Activated naive CD4-positive, alpha-beta T cell treated with anti-CD3 and anti-CD28 coated beads, Interleukin-2, amount 10 ng/mL, durations not matched to agents 7 days and 5 days (primary cell): ENCODE data around the gene RPH3AL.
"Not testable (repeated sequence)": the region's sequence is repeated elsewhere in the genome, so short reads cannot be mapped to it uniquely, and the experiment has no call there.

Source experiments
- CTCF ChIA-PET: fragments of 350-600 bp; sonication (Branson Sonifier 250); formaldehyde crosslinking; loops from one replicate; lab custom pipeline; 2021; ENCODE audit warnings: antibody characterized with exemption; lab: Charles Lee
- DNase-seq: peaks from one replicate; pipeline ENCODE4 v3.0.0-alpha.2; 2020
- H3K27ac Mint-ChIP-seq: one replicate; pipeline ENCODE4 v1.8.0; 2021; ENCODE audit warnings: mild to moderate bottlenecking, moderate library complexity, mixed read lengths
- H3K27me3 Mint-ChIP-seq: one replicate; pipeline ENCODE4 v1.8.0; 2021; ENCODE audit warnings: mild to moderate bottlenecking, mixed read lengths
- H3K36me3 Mint-ChIP-seq: one replicate; pipeline ENCODE4 v1.8.0; 2021; ENCODE audit warnings: mixed read lengths
- H3K4me1 Mint-ChIP-seq: one replicate; pipeline ENCODE4 v1.8.0; 2021; ENCODE audit warnings: mixed read lengths
- H3K4me3 Mint-ChIP-seq: one replicate; pipeline ENCODE4 v1.8.0; 2021; ENCODE audit warnings: mild to moderate bottlenecking, moderate library complexity, mixed read lengths
- H3K9me3 Mint-ChIP-seq: one replicate; pipeline ENCODE4 v1.8.0; 2021; ENCODE audit warnings: mixed read lengths

The RPH3AL gene

DNA sequence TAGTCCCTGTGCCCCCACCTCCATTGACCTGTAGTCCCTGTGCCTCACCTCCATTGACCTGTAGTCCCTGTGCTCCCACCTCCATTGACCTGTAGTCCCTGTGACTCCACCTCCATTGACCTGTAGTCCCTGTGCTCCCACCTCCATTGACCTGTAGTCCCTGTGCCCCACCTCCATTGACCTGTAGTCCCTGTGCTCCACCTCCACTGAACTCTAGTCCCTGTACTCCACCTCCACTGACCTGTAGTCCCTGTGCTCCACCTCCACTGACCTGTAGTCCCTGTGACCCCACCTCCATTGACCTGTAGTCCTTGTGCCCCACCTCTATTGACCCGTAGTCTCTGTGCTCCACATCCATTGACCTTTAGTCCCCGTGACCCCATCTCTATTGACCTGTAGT lies 37.2 kb downstream of the RPH3AL start:
- DNase-seq, H3K4me3 Mint-ChIP-seq, H3K36me3 Mint-ChIP-seq, H3K27me3 Mint-ChIP-seq, CTCF ChIA-PET, H3K27ac Mint-ChIP-seq, H3K4me1 Mint-ChIP-seq: not testable (repeated sequence)
- H3K9me3 Mint-ChIP-seq: peaks cover 26% of the 10 kb centered on the region

DNA sequence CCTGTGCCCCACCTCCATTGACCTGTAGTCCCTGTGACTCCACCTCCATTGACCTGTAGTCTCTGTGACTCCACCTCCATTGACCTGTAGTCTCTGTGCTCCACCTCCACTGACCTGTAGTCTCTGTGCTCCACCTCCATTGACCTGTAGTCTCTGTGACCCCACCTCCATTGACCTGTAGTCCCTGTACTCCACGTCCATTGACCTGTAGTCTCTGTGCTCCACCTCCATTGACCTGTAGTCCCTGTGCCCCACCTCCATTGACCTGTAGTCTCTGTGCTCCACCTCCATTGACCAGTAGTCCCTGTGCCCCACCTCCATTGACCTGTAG lies 38.0 kb downstream of the RPH3AL start:
- CTCF ChIA-PET, H3K27ac Mint-ChIP-seq, DNase-seq, H3K27me3 Mint-ChIP-seq, H3K4me1 Mint-ChIP-seq, H3K36me3 Mint-ChIP-seq, H3K4me3 Mint-ChIP-seq: not testable (repeated sequence)
- peaks cover 26% of the 10 kb centered on the region for H3K9me3 Mint-ChIP-seq

DNA sequence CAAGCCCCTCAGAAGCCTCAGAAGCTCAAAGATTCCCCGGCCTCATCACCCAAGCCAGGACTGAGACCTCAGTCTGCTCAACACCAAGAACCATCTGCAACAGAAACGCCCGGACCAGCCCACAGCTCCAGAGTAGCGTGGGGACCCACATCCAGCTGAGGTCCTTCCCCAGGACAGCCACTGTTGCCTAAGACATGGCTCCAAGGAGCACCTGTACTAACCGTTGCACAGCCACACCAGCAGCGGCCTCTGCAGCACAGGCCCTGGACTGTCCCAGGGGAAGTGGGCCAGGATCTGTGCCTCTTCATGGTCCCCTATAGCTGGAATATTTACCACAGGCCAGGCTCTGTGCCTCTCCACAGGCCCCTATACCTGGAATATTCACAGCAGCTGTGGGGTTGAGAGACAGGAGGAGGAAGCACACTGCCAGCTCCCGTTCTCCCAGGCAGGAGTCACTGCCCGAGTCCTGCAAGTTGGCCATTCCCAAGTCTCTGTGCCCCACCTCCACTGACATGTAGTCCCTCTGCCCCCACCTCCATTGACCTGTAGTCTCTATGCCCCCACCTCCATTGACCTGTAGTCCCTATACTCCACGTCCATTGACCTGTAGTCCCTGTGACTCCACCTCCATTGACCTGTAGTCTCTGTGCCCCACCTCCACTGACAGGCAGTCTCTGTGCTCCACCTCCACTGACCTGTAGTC lies 38.5 kb downstream of the RPH3AL start:
- no peak overlapping the region for H3K4me3 Mint-ChIP-seq
- no peaks in the 10 kb centered on the region for H3K27me3 Mint-ChIP-seq
- DNase-seq: no peak
- CTCF ChIA-PET: no interaction called here
- H3K27ac Mint-ChIP-seq: no peak overlapping the region
- H3K36me3 Mint-ChIP-seq: no peaks in the 10 kb centered on the region
- H3K9me3 Mint-ChIP-seq: peaks cover 26% of the 10 kb centered on the region
- no peaks in the 10 kb centered on the region for H3K4me1 Mint-ChIP-seq

DNA sequence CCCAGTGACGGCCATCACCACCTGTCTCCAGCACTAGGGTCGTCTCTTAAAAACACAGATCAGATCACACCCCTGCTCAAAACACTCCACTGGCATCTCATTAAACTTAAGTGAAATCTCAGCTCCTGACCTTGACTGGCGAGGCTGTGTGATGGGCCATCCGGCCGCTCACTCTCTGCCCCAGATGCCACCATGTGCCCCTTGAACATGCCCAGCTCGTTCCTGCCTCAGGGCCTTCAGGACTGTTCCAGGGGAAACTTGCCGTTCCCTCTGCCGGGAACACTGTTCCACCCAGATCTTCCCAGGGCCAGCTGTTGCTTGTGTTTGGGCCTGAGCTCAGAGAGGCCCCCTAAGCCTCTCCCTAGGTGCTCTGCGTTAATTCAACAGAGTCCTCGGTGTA lies 39.4 kb downstream of the RPH3AL start:
- no peak overlapping the region for H3K4me3 Mint-ChIP-seq
- CTCF ChIA-PET: no interaction called here
- no peaks in the 10 kb centered on the region for H3K27me3 Mint-ChIP-seq
- H3K9me3 Mint-ChIP-seq: peaks cover 26% of the 10 kb centered on the region
- no peak for DNase-seq
- no peak overlapping the region for H3K27ac Mint-ChIP-seq
- H3K4me1 Mint-ChIP-seq: no peaks in the 10 kb centered on the region
- no peaks in the 10 kb centered on the region for H3K36me3 Mint-ChIP-seq

DNA sequence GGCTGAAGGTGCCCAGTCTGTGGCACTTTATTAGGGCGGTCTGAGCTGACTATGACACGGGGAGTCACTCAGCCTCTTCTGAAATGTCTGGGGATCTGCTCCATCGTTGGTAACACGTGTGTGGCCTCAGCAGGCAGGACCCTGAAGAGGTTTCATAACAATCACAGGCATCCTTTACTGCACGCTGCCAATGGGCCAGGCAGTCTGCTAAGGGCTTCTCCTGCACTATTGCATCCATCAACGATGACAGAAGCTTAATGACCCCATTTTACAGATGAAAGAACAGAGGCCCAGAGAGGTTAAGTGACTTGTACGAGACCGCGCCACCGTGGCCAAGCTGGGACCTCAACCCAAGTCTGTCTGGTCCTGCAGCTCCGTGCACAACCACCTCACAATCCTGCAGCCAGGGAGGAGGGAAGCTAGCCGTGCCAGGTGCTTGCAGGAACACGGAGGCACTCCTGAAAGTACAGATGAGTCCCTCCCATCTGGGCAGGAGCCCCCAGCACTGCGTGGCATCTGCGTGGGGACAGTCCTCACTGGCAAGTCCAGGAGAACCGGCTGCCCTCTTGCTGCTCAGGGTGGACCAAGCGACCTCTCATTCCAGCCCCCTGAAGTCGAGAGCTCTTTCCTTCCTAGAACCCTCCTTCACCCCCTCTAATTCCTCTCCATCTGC lies 40.0 kb downstream of the RPH3AL start:
- CTCF ChIA-PET: no interaction called here
- H3K9me3 Mint-ChIP-seq: peaks cover 26% of the 10 kb centered on the region
- no peak overlapping the region for H3K27ac Mint-ChIP-seq
- DNase-seq: no peak
- H3K27me3 Mint-ChIP-seq: no peaks in the 10 kb centered on the region
- no peak overlapping the region for H3K4me3 Mint-ChIP-seq
- H3K36me3 Mint-ChIP-seq: no peaks in the 10 kb centered on the region
- no peaks in the 10 kb centered on the region for H3K4me1 Mint-ChIP-seq

DNA sequence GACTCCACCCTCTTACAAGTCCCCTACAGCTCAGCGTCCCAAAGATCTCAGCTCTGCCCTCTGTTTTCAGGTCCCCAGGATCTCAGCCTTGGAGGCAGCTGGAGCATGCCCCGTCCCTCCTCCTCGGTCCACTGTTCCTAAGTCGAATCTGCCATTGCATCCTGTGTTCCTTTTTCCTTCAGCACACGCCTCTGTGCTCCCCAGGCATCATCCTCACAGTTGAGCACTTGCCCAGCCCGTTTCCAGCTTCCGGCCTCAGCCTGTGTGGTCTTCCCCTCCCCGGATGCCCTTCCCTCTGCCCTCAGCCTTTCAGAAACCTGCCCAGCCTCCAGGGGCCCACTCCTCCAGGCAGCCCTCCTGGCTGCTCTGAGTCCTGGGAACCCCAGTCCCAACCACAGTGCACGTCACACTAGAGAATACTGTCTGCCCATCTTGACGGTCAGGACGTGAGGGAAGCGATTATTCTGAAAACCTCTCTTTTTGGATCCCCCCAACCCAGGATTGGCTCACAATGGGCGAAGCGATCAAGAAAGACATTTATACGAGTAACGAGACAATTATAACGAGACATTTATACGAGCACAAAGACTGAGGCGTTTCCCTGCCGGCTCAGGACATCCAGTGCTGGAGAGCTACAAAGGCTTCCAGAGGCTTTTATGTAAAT lies 41.4 kb downstream of the RPH3AL start:
- Mint-ChIP-seq H3K36me3 (no peaks in the 10 kb centered on the region), H3K4me3 (no peak overlapping the region), H3K27me3 (no peaks in the 10 kb centered on the region), H3K4me1 (no peaks in the 10 kb centered on the region), H3K9me3 (peaks cover 16% of the 10 kb centered on the region), H3K27ac (no peak overlapping the region)
- CTCF ChIA-PET: no interaction called here
- no peak for DNase-seq

DNA sequence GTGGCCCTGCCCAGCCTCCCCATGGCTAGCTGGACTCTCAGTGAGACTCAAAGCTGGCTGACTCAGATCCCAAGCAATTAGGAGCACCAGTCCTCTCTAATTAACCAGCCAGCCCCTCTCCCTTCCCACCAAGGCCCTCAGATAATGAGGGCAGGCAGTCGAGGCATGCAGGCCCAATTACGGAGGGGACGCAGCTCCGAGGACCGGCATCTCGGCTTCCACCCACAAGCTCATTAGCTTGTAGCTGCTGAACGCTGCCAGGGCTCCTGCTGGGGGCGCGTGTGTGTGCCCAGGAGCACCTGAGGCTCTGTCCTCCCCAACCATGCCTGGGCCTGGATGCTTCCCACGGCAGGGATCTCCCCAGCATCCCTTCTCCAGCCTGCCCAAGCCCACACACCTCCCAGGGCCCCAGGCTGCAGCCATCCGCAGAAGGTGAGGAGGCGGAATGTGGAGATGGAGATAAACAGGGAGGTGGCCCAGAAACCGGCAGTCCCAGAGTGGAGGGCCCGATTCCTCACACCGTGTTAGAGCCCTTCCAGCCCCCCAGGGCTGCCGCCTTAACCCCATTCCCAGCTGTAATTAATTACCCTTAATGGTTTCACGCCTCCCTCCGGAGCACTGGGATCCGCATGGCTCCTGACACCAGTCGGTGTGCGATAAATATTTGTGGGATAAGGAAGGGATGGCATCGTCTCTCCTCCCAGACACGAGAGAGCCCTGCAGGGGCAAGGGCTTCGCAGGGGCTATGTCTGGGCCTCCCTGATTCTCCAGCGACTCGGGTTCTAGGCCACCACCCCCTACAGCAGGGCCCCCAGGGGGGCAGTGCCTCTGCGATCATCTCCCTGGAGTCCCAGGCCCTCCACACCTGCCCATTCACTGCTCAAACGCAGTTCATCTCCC lies 42.2 kb downstream of the RPH3AL start:
- no peak overlapping the region for H3K4me3 Mint-ChIP-seq
- H3K27me3 Mint-ChIP-seq: no peaks in the 10 kb centered on the region
- H3K9me3 Mint-ChIP-seq: peaks cover 7% of the 10 kb centered on the region
- no peak for DNase-seq
- CTCF ChIA-PET: no interaction called here
- no peaks in the 10 kb centered on the region for H3K36me3 Mint-ChIP-seq
- H3K27ac Mint-ChIP-seq: no peak overlapping the region
- H3K4me1 Mint-ChIP-seq: no peaks in the 10 kb centered on the region

DNA sequence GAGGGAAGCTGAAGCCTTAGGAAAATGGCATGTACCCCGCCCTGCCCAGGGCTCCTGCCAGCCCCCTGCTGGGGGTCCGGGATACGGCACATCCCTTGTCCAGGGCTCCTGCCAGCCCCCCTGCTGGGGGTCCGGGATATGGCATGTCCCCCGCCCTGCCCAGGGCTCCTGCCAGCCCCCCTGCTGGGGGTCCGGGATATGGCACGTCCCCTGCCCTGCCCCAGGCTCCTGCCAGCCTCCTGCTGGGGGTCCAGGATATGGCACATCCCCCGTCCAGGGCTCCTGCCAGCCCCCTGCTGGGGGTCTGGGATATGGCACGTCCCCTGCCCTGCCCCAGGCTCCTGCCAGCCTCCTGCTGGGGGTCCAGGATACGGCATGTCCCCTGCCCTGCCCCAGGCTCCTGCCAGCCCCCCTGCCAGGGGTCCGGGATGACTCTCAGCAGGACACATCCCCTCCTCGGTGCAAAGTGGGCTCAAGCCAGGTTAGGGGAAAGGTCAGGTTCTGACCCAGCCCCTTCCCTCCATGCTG lies 43.2 kb downstream of the RPH3AL start:
- peaks cover 1% of the 10 kb centered on the region for H3K9me3 Mint-ChIP-seq
- H3K4me3 Mint-ChIP-seq: no peak overlapping the region
- H3K36me3 Mint-ChIP-seq: no peaks in the 10 kb centered on the region
- no peak for DNase-seq
- H3K27ac Mint-ChIP-seq: no peak overlapping the region
- CTCF ChIA-PET: interaction anchor here (0.7 kb wide), 1 partner anchor 920 kb away, joined by 3 read pairs; no protein-coding TSS in a partner anchor
- H3K27me3 Mint-ChIP-seq: peaks cover 2% of the 10 kb centered on the region
- no peaks in the 10 kb centered on the region for H3K4me1 Mint-ChIP-seq

DNA sequence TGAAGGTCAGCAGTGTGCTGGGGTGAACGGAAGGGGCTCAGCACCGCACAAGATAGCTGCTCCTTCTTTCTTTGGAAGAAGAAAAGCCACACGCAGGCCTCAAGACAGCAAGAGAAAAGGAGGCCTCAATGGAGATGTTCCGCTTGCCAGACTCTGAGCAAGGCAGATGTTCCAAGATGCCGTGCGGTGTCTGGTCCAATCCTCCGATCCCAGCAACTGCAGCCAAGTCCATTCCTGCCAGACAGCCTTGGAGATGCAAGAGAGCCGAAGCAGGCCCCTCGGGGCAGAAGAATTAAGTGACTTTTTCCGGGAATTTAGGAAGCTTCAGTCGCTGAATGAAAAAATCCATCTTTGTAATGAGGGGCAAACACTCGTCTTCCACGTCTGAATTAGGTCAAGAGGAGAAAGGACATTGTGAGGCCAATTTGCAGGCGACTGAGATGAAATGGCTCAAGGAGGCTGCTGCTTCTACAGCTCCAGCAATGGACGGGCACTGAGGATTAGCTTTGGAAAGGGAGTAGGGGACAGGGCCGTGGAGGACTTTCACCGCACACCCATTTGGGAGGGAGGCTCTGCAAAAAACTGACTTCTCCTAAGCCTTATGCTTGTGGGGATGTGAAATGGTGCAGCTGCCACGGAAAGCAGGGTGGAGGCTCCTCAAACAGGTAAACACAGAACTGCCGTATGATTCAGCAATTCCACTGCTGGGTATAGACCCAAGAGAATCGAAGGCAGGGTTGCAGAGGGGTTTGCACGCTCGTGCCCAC lies 44.7 kb downstream of the RPH3AL start:
- no peak for DNase-seq
- no peak overlapping the region for H3K27ac Mint-ChIP-seq
- peaks cover 8% of the 10 kb centered on the region for H3K27me3 Mint-ChIP-seq
- H3K9me3 Mint-ChIP-seq: no peaks in the 10 kb centered on the region
- no peaks in the 10 kb centered on the region for H3K4me1 Mint-ChIP-seq
- CTCF ChIA-PET: interaction anchor here (1.3 kb wide), 1 partner anchor 15 kb away, joined by 3 read pairs; no protein-coding TSS in a partner anchor
- H3K4me3 Mint-ChIP-seq: no peak overlapping the region
- no peaks in the 10 kb centered on the region for H3K36me3 Mint-ChIP-seq

DNA sequence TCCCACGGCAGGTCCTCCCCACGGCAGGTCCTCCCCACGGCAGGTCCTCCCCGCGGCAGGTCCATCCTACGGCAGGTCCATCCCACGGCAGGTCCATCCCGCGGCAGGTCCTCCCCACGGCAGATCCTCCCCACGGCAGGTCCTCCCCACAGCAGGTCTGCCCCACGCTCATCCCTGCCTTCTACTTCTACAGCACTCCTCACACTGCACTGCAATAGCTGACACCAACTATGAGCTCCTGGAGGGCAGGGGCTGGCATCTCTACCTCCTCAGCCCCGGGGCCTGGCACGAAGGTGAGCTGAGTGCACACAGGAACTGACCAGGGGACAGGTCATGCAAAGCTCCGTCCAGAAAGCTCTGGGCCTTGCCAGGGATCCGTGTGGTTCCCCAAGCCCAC lies 45.3 kb downstream of the RPH3AL start:
- H3K27ac Mint-ChIP-seq: no peak overlapping the region
- DNase-seq: no peak
- H3K4me1 Mint-ChIP-seq: no peaks in the 10 kb centered on the region
- H3K9me3 Mint-ChIP-seq: no peaks in the 10 kb centered on the region
- H3K27me3 Mint-ChIP-seq: peaks cover 10% of the 10 kb centered on the region
- H3K36me3 Mint-ChIP-seq: no peaks in the 10 kb centered on the region
- CTCF ChIA-PET: no interaction called here
- H3K4me3 Mint-ChIP-seq: no peak overlapping the region

DNA sequence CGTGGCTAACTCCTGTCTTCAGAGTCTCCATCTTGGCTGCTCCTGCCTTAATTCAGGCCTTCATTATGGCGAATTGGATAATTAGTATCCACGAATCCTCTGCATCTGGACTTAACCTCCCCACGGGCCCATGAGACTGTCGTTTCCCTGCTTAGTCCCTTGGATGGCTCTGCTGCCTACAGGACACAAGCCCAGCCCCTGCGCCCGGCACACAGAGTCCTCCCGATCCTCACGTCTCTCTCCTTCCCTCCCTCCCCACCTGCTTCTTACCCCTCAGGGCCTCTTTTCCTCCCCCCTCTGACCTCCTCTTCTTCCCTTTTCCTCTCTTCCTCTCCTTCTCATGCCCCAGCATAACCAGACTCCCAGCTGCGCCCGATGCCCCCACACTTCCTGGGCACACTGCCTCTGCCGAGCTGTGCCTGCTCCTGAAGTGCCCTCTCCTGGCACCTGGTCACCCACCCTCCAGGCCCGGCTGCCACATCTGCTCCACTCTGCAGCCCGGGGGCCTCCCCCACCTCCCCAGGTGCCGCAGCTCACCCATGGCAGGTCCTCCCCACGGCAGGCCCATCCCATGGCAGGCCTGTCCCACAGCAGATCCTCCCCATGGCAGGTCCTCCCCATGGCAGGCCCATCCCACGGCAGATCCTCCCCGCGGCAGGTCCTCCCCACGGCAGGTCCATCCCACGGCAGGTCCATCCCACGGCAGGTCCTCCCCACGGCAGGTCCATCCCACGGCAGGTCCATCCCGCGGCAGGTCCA lies 45.9 kb downstream of the RPH3AL start:
- Mint-ChIP-seq H3K36me3 (no peaks in the 10 kb centered on the region), H3K27me3 (peaks cover 10% of the 10 kb centered on the region), H3K27ac (no peak overlapping the region), H3K9me3 (no peaks in the 10 kb centered on the region), H3K4me1 (no peaks in the 10 kb centered on the region), H3K4me3 (no peak overlapping the region)
- CTCF ChIA-PET: interaction anchor here (0.6 kb wide), 2 partner anchors 25 to 1309 kb away, joined by 3 read pairs; no protein-coding TSS in a partner anchor
- DNase-seq: no peak

DNA sequence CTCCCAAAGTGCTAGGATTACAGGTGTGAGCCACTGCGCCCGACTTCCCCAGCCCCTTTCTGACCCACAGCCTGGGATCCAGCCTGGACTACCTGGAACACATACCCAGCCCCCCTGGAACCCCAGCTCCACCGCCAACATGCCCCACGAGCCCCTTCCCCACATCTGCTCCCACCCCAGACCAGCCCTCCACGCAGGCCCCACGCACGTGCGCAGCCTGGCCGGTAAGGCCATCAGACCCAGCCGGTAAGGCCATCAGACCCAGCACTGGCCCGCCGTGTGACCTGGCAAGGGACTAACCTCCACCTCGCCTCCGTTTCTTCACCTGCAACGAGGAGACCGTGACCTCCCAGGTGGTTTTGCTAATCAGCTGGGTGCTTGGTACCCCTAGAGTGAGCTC lies 46.5 kb downstream of the RPH3AL start:
- Mint-ChIP-seq H3K36me3 (no peaks in the 10 kb centered on the region), H3K4me1 (no peaks in the 10 kb centered on the region), H3K27me3 (peaks cover 10% of the 10 kb centered on the region), H3K27ac (no peak overlapping the region), H3K9me3 (no peaks in the 10 kb centered on the region), H3K4me3 (no peak overlapping the region)
- DNase-seq: no peak
- CTCF ChIA-PET: interaction anchor here (0.6 kb wide), 2 partner anchors 25 to 1310 kb away, joined by 3 read pairs; no protein-coding TSS in a partner anchor
